Stimulated activated CD4-positive, alpha-beta T cell treated with anti-CD3 and anti-CD28 coated beads, Interleukin-2, amount 100 ng/mL, for 24 hours (primary cell): Measurements from ENCODE around the gene PAM.
A peak's percentile ranks its signal among the peaks of the same experiment; 100 is the strongest.
"Not testable (repeated sequence)": the region's sequence is repeated elsewhere in the genome, so short reads cannot be mapped to it uniquely, and the experiment has no call there.

ENCODE experiments used
- DNase-seq, 2 donors: peaks; one replicate each; pipeline ENCODE4 v3.0.0-alpha.2; 2020

PAM gene

GRCh38 chr5:102753889-102754766 lies 977 bp upstream of the PAM start:
- DNase-seq, result peak in 1 of 2 donors; percentile 43

- peak; percentile 78 to 79 for DNase-seq
Measured at GRCh38 chr5:102755686-102756371, 724 bp downstream of the PAM start.

- no peak for DNase-seq
Measured at GRCh38 chr5:102758576-102758975, 3.5 kb downstream of the PAM start.

- DNase-seq, result no peak
Measured at GRCh38 chr5:102759289-102759688, 4.2 kb downstream of the PAM start.

- DNase-seq, result no peak
Measured at GRCh38 chr5:102759700-102760099, 4.6 kb downstream of the PAM start.

GRCh38 chr5:102760815-102761214 lies 5.7 kb downstream of the PAM start:
- DNase-seq, result no peak

- no peak for DNase-seq
Measured at GRCh38 chr5:102762095-102762534, 7.0 kb downstream of the PAM start.

GRCh38 chr5:102762562-102763227 lies 7.6 kb downstream of the PAM start:
- DNase-seq, result no peak

GRCh38 chr5:102763734-102764133 lies 8.6 kb downstream of the PAM start:
- DNase-seq, result no peak

- no peak for DNase-seq
Measured at GRCh38 chr5:102764381-102765004, 9.4 kb downstream of the PAM start.

GRCh38 chr5:102765350-102765749 lies 10.2 kb downstream of the PAM start:
- DNase-seq, result no peak

GRCh38 chr5:102766295-102767090 lies 11.4 kb downstream of the PAM start:
- no peak for DNase-seq

GRCh38 chr5:102767862-102768261 lies 12.8 kb downstream of the PAM start:
- DNase-seq, result no peak

GRCh38 chr5:102770803-102771202 lies 15.7 kb downstream of the PAM start:
- no peak for DNase-seq

- DNase-seq, result no peak
Measured at GRCh38 chr5:102771435-102771834, 16.3 kb downstream of the PAM start.

GRCh38 chr5:102772273-102772672 lies 17.2 kb downstream of the PAM start:
- DNase-seq, result no peak

- no peak for DNase-seq
Measured at GRCh38 chr5:102773133-102773532, 18.0 kb downstream of the PAM start.

- DNase-seq, result not testable (repeated sequence)
Measured at GRCh38 chr5:102775756-102776155, 20.7 kb downstream of the PAM start.

GRCh38 chr5:102777099-102777498 lies 22.0 kb downstream of the PAM start:
- DNase-seq, result no peak

- DNase-seq, result no peak
Measured at GRCh38 chr5:102778478-102778877, 23.4 kb downstream of the PAM start.

- DNase-seq, result no peak
Measured at GRCh38 chr5:102781359-102781758, 26.3 kb downstream of the PAM start.

GRCh38 chr5:102781786-102782185 lies 26.7 kb downstream of the PAM start:
- no peak for DNase-seq
